Neural crest cell (in vitro differentiated cells): ENCODE measurements around the gene NEMP1. TPM values are rescaled to one million over a fixed set of nuclear protein-coding genes. Genes with fewer than 3 reads are reported as not detected.
A peak's percentile ranks its signal among the peaks of the same experiment; 100 is the strongest.

Experiments used
- DNase-seq: peaks from one replicate; pipeline ENCODE4 v3.0.0; 2021; ENCODE audit warnings: low read depth, mixed read lengths, low spot score
- H3K27ac Mint-ChIP-seq: one replicate; pipeline ENCODE4 v1.8.0; 2021; ENCODE audit warnings: mild to moderate bottlenecking, mixed read lengths; ENCODE audit not compliant: unreplicated experiment
- H3K27me3 Mint-ChIP-seq: 2 replicates; pipeline ENCODE4 v1.8.0; 2021; ENCODE audit warnings: low read depth, mild to moderate bottlenecking, mixed read lengths
- H3K36me3 Mint-ChIP-seq: 2 replicates; pipeline ENCODE4 v1.8.0; 2021; ENCODE audit warnings: low read depth, mild to moderate bottlenecking, mixed read lengths
- H3K4me1 Mint-ChIP-seq: 2 replicates; pipeline ENCODE4 v1.8.0; 2021; ENCODE audit warnings: mixed read lengths
- H3K4me3 Mint-ChIP-seq: one replicate; pipeline ENCODE4 v1.8.0; 2021; ENCODE audit warnings: mild to moderate bottlenecking, mixed read lengths
- H3K9me3 Mint-ChIP-seq: 2 replicates; pipeline ENCODE4 v1.8.0; 2021; ENCODE audit warnings: mixed read lengths
- CTCF ChIP-seq: fragments of 200-600 bp; sonication (generic); conservative IDR thresholded peaks from 2 replicates; pipeline ENCODE4 v1.5.0; 2021; ENCODE audit warnings: antibody characterized with exemption, mild to moderate bottlenecking
- total RNA-seq: library from RNA; stranded (reverse); gene quantifications from 2 replicates; pipeline ENCODE4 v1.2.1, GENCODE V29; 2021

NEMP1 gene
- total RNA-seq, 1 donor from 2014 or later = 49.6 TPM

- H3K27ac Mint-ChIP-seq = no peak overlapping the region
- no peak overlapping the region for H3K4me3 Mint-ChIP-seq
- TF ChIP-seq CTCF = no peak
Measured at GRCh38 chr12:57010627-57011247, 67.9 kb downstream of the NEMP1 start.

GRCh38 chr12:57009949-57010626, 68.5 kb downstream of the NEMP1 start:
- DNase-seq = no peak
- peaks cover 23% of the 10 kb centered on the region for H3K27me3 Mint-ChIP-seq
- H3K27ac Mint-ChIP-seq = peak overlapping the region; percentile 66
- H3K9me3 Mint-ChIP-seq = no peaks in the 10 kb centered on the region
- TF ChIP-seq CTCF = no peak
- H3K4me3 Mint-ChIP-seq = no peak overlapping the region
- peaks cover 26% of the 10 kb centered on the region for H3K4me1 Mint-ChIP-seq
- H3K36me3 Mint-ChIP-seq = no peaks in the 10 kb centered on the region

More at GRCh38 chr12:57010627-57011247, 67.9 kb downstream of the NEMP1 start:
- DNase-seq = no peak
- Mint-ChIP-seq H3K4me1 (peaks cover 20% of the 10 kb centered on the region), H3K36me3 (no peaks in the 10 kb centered on the region), H3K9me3 (no peaks in the 10 kb centered on the region), H3K27me3 (peaks cover 30% of the 10 kb centered on the region)

- H3K9me3 Mint-ChIP-seq = no peaks in the 10 kb centered on the region
- peaks cover 7% of the 10 kb centered on the region for H3K36me3 Mint-ChIP-seq
- H3K27me3 Mint-ChIP-seq = peaks cover 9% of the 10 kb centered on the region
- H3K4me3 Mint-ChIP-seq = peak overlapping the region; percentile 89
- no peak for DNase-seq
- peak; percentile 73 for TF ChIP-seq CTCF
- H3K27ac Mint-ChIP-seq = no peak overlapping the region
- H3K4me1 Mint-ChIP-seq = peaks cover 29% of the 10 kb centered on the region
Measured at GRCh38 chr12:57008178-57008577, 70.4 kb downstream of the NEMP1 start.

- Mint-ChIP-seq H3K4me3 (peak overlapping the region; percentile 89), H3K27ac (peak overlapping the region; percentile 22), H3K4me1 (peaks cover 33% of the 10 kb centered on the region), H3K9me3 (no peaks in the 10 kb centered on the region), H3K27me3 (no peaks in the 10 kb centered on the region), H3K36me3 (peaks cover 12% of the 10 kb centered on the region)
- no peak for DNase-seq
- TF ChIP-seq CTCF = no peak
Measured at GRCh38 chr12:57006809-57007475, 71.6 kb downstream of the NEMP1 start.

GRCh38 chr12:57005980-57006808, 72.4 kb downstream of the NEMP1 start, which contains the start of gene ZBTB39:
Gene ZBTB39 (minus strand): TSS chr12:57006546. CDS start chr12:57004917, 1,629 bp downstream.
- H3K36me3 Mint-ChIP-seq = peaks cover 12% of the 10 kb centered on the region
- peak within 1 kb of the TSS; percentile 81 for H3K27ac Mint-ChIP-seq
- H3K4me3 Mint-ChIP-seq = peak within 1 kb of the TSS; percentile 91
- no peaks in the 10 kb centered on the region for H3K27me3 Mint-ChIP-seq
- no peaks in the 10 kb centered on the region for H3K9me3 Mint-ChIP-seq
- TF ChIP-seq CTCF = peak; percentile 64
- peaks cover 38% of the 10 kb centered on the region for H3K4me1 Mint-ChIP-seq
- DNase-seq = peak; percentile 59
